K562 (cell line): ENCODE measurements around the gene TRAF7. TPM values are rescaled to one million over a fixed set of nuclear protein-coding genes. Genes with fewer than 3 reads are reported as not detected.
A peak's percentile ranks its signal among the peaks of the same experiment; 100 is the strongest.

ENCODE experiments used
- CREB1 ChIP-seq, 2 experiments: sonication (generic) in 1 of 2; formaldehyde crosslinking in 1 of 2; IDR thresholded peaks; 2 replicates each; pipeline versions ENCODE4 v1.6.1 to v1.8.0; 2012 to 2022; ENCODE audit warnings: inconsistent platforms in 1 of 2, mild to moderate bottlenecking in 1 of 2, missing genetic modification reagents in 1 of 2, moderate library complexity in 1 of 2
- CXXC5 ChIP-seq: fragments of 250-450 bp; sonication (Bioruptor Pico); IDR thresholded peaks from 2 replicates; pipeline ENCODE4 v1.8.0; 2022; ENCODE audit warnings: inconsistent platforms, mild to moderate bottlenecking, moderate library complexity
- DEAF1 ChIP-seq: fragments of 450-650 bp; formaldehyde crosslinking; IDR thresholded peaks from 2 replicates; pipeline ENCODE4 v1.4.0; 2020; ENCODE audit warnings: mild to moderate bottlenecking, moderate library complexity
- ETV1 ChIP-seq: fragments of 450-650 bp; conservative IDR thresholded peaks from 2 replicates; pipeline ENCODE4 v1.6.1; 2016; ENCODE audit warnings: missing genetic modification characterization, control low read depth, low read depth, missing compliant biosample characterization
- FOXM1 ChIP-seq, 2 experiments: fragments of 450-650 bp in 1 of 2; sonication (generic) in 1 of 2; formaldehyde crosslinking in 1 of 2; IDR thresholded peaks; 2 replicates each; pipeline versions ENCODE4 v1.6.1 to v1.9.0; 2017 to 2022; ENCODE audit warnings: low read depth in 2 of 2, mild to moderate bottlenecking in 2 of 2, missing genetic modification reagents in 1 of 2, moderate library complexity in 1 of 2
- NFIC ChIP-seq: fragments of 450-650 bp; IDR thresholded peaks from 2 replicates; pipeline ENCODE4 v1.6.1; 2017; ENCODE audit warnings: mild to moderate bottlenecking, inconsistent platforms
- NR2C1 ChIP-seq, 2 experiments: fragments of 450-650 bp; IDR thresholded peaks; 2 replicates each; pipeline ENCODE4 v1.6.1; 2017; ENCODE audit warnings: mild to moderate bottlenecking in 2 of 2, antibody characterized with exemption in 1 of 2, inconsistent platforms in 1 of 2, missing compliant biosample characterization in 1 of 2, missing genetic modification characterization in 1 of 2
- PHF20 ChIP-seq: fragments of 450-650 bp; IDR thresholded peaks from 2 replicates; pipeline ENCODE4 v1.6.1; 2018; ENCODE audit not compliant: partially characterized antibody
- POLR2H ChIP-seq: IDR thresholded peaks from 2 replicates; pipeline ENCODE4 v1.6.1; 2016; ENCODE audit warnings: missing genetic modification characterization, low read depth, mild to moderate bottlenecking, control low read depth, missing compliant biosample characterization, moderate library complexity
- SUPT5H ChIP-seq: fragments of 450-650 bp; IDR thresholded peaks from 2 replicates; pipeline ENCODE4 v1.6.1; 2016
- TAF15 ChIP-seq: fragments of 200-400 bp; formaldehyde crosslinking; IDR thresholded peaks from 2 replicates; pipeline ENCODE4 v1.6.1; 2017; ENCODE audit warnings: mild to moderate bottlenecking, low read depth, low read length, moderate library complexity
- TCF7L2 ChIP-seq: fragments of 150-350 bp; IDR thresholded peaks from 2 replicates; pipeline ENCODE4 v1.6.1; 2016; ENCODE audit warnings: low read depth, mild to moderate bottlenecking, low read length, moderate library complexity
- ZNF408 ChIP-seq: fragments of 250-450 bp; sonication (Bioruptor Pico); IDR thresholded peaks from 2 replicates; pipeline ENCODE4 v1.4.0; 2020; ENCODE audit warnings: low read depth, mild to moderate bottlenecking, moderate library complexity
- polyA plus RNA-seq, 8 experiments: library from polyadenylated mRNA; depleted of rRNA in 4 of 8; stranded (reverse) in 5 of 8; unstranded in 3 of 8; fragments of >200 nt; fragmentation: Nextera tagmentation in 2 of 8; fragmentation: Illumina TruSeq in 1 of 8; extraction: Ambion mirVana in 2 of 8; extraction: Trizol in 1 of 8; gene quantifications; 2 replicates each; pipeline versions ENCODE4 v1.2.1 to v1.2.3, GENCODE V29; 2011 to 2014; ENCODE audit warnings: inconsistent platforms in 1 of 8, missing spikeins in 1 of 8
- total RNA-seq, 7 experiments: library from RNA; depleted of rRNA in 6 of 7; stranded (reverse); fragments of >200 nt in 6 of 7; fragmentation: Illumina TruSeq in 2 of 7; extraction: Trizol in 2 of 7; gene quantifications; 2 replicates each; pipeline versions ENCODE4 v1.2.1 to v1.2.3, GENCODE V29; 2011 to 2021; ENCODE audit warnings: low replicate concordance in 1 of 7
- TF ChIP-seq, protein P1 (sequence below): fragments of 200-800 bp; sonication (Bioruptor generic); IDR thresholded peaks from 2 replicates; pipeline ENCODE4 v1.6.1; 2017; ENCODE audit warnings: missing genetic modification characterization, missing compliant biosample characterization
- TF ChIP-seq, protein P2 (sequence below), 3 experiments: IDR thresholded peaks in 2 of 3; conservative IDR thresholded peaks in 1 of 3; 2 replicates each; pipeline ENCODE4 v1.5.1; 2011 to 2012; ENCODE audit warnings: low read length in 3 of 3, mild to moderate bottlenecking in 3 of 3, control low read depth in 2 of 3, improper control_type of control experiment in 1 of 3, inconsistent platforms in 1 of 3, low read depth in 1 of 3, mixed read lengths in 1 of 3, moderate library complexity in 1 of 3; ENCODE audit not compliant: insufficient read depth in 2 of 3
- TF ChIP-seq, protein P3 (sequence below): fragments of 450-650 bp; IDR thresholded peaks from 2 replicates; pipeline ENCODE4 v1.6.1; 2016
- TF ChIP-seq, protein P4 (sequence below), 2 experiments: fragments of 450-650 bp; conservative IDR thresholded peaks; 2 replicates each; pipeline ENCODE4 v1.6.1; 2017; ENCODE audit warnings: mild to moderate bottlenecking in 2 of 2, moderate library complexity in 2 of 2

TRAF7 gene
- total and polyA plus RNA-seq, 9 of the 15 experiments (the other 6 are each of a cell fraction or from before 2014, with no cell fraction given): 1.1 to 113 (median 41.6) TPM

GRCh38 chr16:2152695-2153506, 2.7 kb upstream of the TRAF7 start (continued):
- TF ChIP-seq, protein P1, sequence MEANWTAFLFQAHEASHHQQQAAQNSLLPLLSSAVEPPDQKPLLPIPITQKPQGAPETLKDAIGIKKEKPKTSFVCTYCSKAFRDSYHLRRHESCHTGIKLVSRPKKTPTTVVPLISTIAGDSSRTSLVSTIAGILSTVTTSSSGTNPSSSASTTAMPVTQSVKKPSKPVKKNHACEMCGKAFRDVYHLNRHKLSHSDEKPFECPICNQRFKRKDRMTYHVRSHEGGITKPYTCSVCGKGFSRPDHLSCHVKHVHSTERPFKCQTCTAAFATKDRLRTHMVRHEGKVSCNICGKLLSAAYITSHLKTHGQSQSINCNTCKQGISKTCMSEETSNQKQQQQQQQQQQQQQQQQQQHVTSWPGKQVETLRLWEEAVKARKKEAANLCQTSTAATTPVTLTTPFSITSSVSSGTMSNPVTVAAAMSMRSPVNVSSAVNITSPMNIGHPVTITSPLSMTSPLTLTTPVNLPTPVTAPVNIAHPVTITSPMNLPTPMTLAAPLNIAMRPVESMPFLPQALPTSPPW (CRISPR knock-in tag): 0 out of 2 replicates have a peak, but pooled peaks have one; percentile 32
- TF ChIP-seq CXXC5 (CRISPR knock-in tag) (peak; percentile 25; the same call in 1 of the 2 replicates), PHF20 (peak; percentile 25), TCF7L2 (no peak), POLR2H (0 out of 2 replicates have a peak, but pooled peaks have one; percentile 33), DEAF1 (no peak), SUPT5H (peak; percentile 71), ETV1 (tag) (peak; percentile 67), NR2C1 (IDR thresholded peaks at IDR 0.05) (peak; percentile 62; the same call in 1 of the 2 replicates), NR2C1 (tag; IDR thresholded peaks at IDR 0.05) (0 out of 2 replicates have a peak, but pooled peaks have one; percentile 44), CREB1 (IDR thresholded peaks at IDR 0.05) (0 out of 2 replicates have a peak, but pooled peaks have one; percentile 30), CREB1 (CRISPR knock-in tag; IDR thresholded peaks at IDR 0.05) (no peak), NFIC (0 out of 2 replicates have a peak, but pooled peaks have one; percentile 15), FOXM1 (IDR thresholded peaks at IDR 0.05; ENCODE audit: low read depth) (no peak), FOXM1 (CRISPR knock-in tag; IDR thresholded peaks at IDR 0.05; ENCODE audit: low read depth) (0 out of 2 replicates have a peak, but pooled peaks have one; percentile 18), TAF15 (0 out of 2 replicates have a peak, but pooled peaks have one; percentile 80), ZNF408 (no peak)
- TF ChIP-seq, protein P2, sequence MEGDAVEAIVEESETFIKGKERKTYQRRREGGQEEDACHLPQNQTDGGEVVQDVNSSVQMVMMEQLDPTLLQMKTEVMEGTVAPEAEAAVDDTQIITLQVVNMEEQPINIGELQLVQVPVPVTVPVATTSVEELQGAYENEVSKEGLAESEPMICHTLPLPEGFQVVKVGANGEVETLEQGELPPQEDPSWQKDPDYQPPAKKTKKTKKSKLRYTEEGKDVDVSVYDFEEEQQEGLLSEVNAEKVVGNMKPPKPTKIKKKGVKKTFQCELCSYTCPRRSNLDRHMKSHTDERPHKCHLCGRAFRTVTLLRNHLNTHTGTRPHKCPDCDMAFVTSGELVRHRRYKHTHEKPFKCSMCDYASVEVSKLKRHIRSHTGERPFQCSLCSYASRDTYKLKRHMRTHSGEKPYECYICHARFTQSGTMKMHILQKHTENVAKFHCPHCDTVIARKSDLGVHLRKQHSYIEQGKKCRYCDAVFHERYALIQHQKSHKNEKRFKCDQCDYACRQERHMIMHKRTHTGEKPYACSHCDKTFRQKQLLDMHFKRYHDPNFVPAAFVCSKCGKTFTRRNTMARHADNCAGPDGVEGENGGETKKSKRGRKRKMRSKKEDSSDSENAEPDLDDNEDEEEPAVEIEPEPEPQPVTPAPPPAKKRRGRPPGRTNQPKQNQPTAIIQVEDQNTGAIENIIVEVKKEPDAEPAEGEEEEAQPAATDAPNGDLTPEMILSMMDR (IDR thresholded peaks at IDR 0.05 in 2 of 3, conservative IDR thresholded peaks at IDR 0.05 in 1 of 3; ENCODE audit: insufficient read depth in 2 of 3, low read depth in 1 of 3, low read length in 3 of 3): peak; percentile 26 to 36 (median 27); a peak in 2 of 6 replicates
- TF ChIP-seq, protein P3, sequence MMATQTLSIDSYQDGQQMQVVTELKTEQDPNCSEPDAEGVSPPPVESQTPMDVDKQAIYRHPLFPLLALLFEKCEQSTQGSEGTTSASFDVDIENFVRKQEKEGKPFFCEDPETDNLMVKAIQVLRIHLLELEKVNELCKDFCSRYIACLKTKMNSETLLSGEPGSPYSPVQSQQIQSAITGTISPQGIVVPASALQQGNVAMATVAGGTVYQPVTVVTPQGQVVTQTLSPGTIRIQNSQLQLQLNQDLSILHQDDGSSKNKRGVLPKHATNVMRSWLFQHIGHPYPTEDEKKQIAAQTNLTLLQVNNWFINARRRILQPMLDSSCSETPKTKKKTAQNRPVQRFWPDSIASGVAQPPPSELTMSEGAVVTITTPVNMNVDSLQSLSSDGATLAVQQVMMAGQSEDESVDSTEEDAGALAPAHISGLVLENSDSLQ: no peak; the same call in 1 of the 2 replicates
- TF ChIP-seq, protein P4, sequence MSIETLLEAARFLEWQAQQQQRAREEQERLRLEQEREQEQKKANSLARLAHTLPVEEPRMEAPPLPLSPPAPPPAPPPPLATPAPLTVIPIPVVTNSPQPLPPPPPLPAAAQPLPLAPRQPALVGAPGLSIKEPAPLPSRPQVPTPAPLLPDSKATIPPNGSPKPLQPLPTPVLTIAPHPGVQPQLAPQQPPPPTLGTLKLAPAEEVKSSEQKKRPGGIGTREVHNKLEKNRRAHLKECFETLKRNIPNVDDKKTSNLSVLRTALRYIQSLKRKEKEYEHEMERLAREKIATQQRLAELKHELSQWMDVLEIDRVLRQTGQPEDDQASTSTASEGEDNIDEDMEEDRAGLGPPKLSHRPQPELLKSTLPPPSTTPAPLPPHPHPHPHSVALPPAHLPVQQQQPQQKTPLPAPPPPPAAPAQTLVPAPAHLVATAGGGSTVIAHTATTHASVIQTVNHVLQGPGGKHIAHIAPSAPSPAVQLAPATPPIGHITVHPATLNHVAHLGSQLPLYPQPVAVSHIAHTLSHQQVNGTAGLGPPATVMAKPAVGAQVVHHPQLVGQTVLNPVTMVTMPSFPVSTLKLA (conservative IDR thresholded peaks at IDR 0.05): peak in 1 of 2 experiments; percentile 61; a peak in 2 of 4 replicates
